ENCODE data around the gene TEAD1.

The TEAD1 gene

DNA sequence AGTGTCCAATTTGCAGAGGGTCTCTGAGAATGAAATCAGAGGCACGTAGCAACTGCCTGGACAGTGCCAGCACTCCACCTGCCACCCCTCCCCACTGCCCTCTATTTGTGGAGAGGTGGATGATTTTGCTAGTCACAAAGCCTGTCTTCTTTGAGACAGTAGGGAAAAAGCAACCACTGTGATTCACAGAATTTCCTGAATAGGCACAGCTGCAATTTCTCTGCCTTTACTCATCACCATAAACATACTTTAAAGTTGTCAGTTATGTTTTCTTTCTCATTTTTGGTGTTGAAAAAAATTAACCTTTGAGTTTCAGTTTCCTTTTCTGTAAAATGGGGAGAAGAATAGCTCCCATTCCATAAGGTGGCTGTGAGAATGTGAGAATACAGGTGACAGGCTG, 134.3 kb downstream of the TEAD1 start:
- no peak for DNase-seq (ENCODE audit: low read depth in 4 of 4, low spot score in 1 of 4)

DNA sequence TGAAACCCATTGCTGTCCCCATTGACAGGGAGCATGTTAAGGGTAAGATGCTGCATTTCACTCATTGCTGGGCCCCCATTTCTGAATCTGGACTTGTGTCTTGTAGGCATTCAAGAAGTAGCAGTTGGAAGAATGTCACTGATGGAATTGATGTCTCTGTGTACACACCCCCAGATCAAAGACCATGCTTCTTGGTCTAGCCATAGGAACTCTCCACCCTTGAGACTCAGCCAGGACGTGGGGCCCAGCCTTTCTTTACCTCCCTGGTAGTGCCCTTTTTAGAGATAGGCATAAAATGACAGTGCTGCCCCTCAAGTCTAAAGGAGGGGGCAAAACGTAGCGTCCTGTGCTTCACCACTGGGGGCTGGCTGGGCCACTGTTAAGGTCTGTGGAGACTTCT, 135.1 kb downstream of the TEAD1 start:
- DNase-seq (ENCODE audit: low read depth in 4 of 4, low spot score in 1 of 4), result no peak

GRCh38 chr11:12809864-12810567, 135.8 kb downstream of the TEAD1 start:
- DNase-seq (ENCODE audit: low read depth in 4 of 4, low spot score in 1 of 4), result no peak

DNA sequence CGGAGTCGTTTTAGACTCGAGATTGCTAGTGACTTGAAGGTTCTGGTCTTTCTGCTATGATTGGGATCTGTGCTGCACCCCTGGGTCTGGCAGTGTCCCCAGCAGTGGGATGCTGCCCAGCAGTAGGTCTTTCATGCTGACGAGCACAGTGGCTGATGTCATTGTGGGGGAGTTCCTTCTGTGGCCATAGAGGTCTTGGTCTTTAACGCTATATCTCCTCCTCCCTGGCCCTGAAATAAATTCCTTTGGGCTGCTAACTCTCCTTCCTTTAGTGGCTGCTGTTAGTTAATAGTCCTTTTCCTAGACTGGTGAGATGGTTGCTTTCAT, 136.3 kb downstream of the TEAD1 start:
- DNase-seq (ENCODE audit: low read depth in 4 of 4, low spot score in 1 of 4), result no peak

- no peak for DNase-seq (ENCODE audit: low read depth in 4 of 4, low spot score in 1 of 4)
Measured at GRCh38 chr11:12811861-12812260, 137.6 kb downstream of the TEAD1 start.

GRCh38 chr11:12812849-12813248, 138.6 kb downstream of the TEAD1 start:
- no peak for DNase-seq (ENCODE audit: low read depth in 4 of 4, low spot score in 1 of 4)

DNA sequence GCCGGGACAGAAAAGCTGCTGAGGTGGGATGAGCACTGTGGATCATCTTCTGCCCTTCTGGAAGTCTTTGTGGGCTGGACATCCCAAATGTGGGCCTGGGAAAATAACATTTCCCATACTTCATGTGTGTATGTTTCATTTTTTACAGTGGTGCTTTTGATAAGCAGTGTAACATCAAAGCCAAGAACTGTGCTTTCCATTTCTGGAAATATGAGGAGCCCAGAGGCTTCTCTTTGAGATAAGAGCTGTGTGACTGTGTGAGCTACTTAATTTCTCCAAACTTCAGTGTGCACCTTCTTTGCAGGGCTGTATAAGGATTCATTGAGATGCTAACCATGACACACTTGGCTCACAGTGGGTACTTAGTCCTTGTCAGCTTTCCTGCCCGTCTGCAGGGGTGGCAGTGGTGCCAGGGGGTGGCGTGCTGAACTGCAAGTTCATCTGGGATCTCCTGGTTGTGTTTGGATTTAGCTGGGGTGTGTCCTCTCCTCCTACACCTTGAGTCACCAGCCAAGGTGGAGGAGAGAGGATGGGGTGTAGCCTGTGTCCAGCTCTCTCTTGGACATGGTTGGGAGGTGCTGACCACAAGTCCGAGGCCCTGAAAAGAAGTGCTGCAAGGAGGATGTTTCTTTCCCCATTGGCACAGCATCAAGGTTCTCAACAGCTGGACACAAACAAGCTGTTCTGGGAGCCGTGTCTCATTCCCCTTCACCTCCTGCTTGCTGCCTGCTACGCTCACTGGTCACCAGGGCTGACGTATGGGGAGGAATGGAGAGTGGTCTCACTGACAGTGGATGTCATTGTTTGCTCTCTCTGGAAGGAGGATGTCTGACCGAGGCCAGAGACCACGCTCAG, 139.4 kb downstream of the TEAD1 start:
- no peak for DNase-seq (ENCODE audit: low read depth in 4 of 4, low spot score in 1 of 4)

- DNase-seq (ENCODE audit: low read depth in 4 of 4, low spot score in 1 of 4), result no peak
Measured at GRCh38 chr11:12815129-12815480, 140.9 kb downstream of the TEAD1 start.

DNA sequence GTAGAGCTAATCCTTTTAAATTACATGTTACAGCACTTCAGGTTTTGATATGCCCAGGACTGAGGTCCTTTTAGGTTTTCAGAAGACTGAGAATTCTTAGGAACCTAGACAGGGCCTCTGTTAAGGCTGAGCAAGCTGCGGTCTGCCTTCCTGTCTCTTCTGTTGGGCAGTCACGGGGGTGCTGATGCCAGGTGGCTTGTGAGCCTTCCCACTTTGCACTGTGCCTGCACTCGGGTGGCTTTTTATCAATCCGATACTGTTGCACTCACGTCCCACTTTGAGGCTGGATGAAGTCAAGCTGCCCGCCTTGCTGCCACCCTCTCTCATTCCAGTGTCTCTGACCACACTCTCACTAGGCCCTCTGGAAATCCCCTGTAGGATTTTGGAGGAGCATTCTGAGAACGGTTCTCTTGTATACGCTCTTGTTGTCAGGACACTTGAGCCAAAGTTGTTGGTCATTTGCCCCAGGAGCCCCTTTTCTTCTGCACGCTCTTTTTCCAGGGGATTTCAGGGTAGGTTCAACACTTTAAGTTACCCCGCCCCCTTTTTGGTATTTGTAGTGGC, 141.8 kb downstream of the TEAD1 start:
- no peak for DNase-seq (ENCODE audit: low read depth in 4 of 4, low spot score in 1 of 4)

GRCh38 chr11:12817681-12818332, 143.6 kb downstream of the TEAD1 start:
- DNase-seq (ENCODE audit: low read depth in 4 of 4, low spot score in 1 of 4), result no peak

DNA sequence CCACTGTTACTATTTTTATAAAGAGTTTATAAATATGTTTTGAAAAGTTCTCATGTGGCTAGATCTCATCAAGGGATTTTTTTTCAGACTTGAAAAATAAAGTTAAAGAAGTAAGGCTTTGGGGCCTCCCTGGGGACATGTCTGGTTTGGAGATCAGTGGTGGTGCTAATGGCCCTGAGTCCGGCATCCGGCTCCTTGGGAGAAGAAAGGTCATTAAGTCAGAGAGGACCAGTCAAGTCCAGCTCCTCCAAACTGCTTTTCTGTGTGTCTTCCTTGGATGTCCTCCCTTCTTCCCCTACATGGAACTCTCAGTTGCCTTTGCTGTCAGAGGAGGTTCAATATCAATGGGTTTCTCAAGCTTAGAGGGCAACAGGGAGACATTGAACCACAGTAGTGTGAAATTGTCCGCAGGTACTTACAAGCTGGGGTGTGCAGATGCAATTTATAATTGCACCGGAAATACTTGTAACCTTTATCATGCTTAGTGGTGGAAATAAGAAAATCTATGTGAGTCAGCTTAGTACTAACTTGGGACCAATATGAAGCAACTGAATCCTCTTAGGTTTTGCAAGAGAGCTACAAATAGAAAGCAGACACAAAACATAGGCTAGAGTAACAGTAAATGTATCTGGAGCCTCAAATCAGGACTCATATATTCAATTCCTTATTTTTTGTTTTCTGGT, 144.3 kb downstream of the TEAD1 start:
- no peak for DNase-seq (ENCODE audit: low read depth in 4 of 4, low spot score in 1 of 4)

DNA sequence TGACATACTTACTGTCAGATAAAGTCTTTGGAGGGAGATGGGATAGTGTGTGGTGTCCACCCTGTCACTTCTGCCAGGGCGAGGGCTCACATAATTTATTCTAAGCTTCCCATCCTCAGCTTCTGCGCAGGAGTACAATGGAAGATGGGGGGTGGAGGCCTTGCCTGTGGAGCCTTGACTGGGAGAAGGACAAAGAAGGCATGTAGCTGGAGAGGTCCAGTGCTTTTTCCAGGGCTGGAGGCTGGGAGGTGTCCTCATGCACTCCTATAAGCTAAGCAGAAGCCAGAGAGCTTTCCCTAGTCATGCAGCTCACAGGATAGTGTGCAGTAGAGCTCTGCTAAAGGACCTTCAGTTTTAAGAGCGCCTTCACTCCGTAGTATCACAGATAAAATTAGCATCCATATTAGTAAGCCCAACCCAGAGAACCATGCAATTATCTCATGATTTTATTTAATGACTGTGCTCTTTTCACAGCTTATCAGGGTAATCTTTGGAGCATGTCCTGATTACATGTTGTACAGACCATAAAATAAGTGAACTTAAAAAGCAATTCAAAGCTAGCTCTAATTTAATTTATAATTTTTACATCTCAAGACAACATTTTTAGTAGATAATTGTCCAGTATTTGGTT, 148.3 kb downstream of the TEAD1 start:
- no peak for DNase-seq (ENCODE audit: low read depth in 4 of 4, low spot score in 1 of 4)

DNA sequence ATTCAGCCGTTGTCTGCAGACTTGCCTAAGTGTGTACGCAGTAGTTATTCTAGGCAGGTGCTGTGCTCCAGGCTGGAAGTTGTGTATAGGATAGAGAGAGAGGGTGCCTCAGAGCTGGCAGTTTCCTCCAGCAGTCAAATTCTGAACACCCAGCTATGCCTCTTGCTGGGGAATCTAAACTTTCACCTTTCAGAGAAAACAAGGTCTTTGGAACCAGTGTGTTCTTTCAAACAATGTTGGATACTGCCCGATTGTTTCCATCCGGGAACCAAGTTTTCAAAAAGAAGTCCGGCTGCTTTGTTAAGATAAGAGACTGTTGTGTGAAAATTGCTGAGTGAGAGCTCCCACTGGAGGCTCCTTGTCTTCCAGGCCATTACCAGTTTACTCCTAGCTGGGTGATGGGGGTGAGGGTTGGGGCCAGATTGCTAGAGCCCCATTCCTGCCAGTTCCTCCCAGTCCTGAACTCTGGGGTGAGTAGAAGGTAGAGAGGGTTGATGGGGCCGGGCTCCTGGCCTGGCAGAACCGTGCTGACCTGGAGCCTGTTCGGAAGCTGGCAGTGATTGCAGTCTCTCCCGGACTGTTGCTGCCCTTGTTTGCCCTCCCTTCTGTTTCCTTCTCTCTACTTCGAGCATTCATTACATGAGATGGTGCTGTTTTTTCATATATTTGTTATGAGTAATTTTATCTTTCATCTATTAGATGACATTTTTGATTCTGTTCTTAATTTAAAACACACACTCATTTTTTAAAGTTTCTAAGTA, 150.2 kb downstream of the TEAD1 start:
- DNase-seq (ENCODE audit: low read depth in 4 of 4, low spot score in 1 of 4), result no peak

DNA sequence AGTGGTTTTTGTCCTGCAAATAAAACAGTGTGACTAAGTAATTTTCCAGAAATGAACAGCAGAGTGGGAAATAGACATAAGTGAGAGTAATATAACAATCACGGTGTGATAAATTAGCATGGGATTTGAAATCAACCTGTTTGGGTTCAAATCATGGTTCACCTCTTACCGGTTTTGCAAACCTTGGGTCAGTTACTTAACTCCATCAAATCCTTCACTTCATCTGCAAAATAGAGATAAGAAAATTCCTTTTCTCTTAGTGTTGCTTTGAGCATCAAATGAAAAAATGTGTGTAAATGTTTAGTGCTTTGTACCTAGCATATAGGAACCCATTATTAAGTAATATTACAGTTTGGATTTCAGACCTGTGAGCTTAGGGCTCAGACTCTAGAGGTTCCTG, 152.2 kb downstream of the TEAD1 start:
- no peak for DNase-seq (ENCODE audit: low read depth in 4 of 4, low spot score in 1 of 4)

DNA sequence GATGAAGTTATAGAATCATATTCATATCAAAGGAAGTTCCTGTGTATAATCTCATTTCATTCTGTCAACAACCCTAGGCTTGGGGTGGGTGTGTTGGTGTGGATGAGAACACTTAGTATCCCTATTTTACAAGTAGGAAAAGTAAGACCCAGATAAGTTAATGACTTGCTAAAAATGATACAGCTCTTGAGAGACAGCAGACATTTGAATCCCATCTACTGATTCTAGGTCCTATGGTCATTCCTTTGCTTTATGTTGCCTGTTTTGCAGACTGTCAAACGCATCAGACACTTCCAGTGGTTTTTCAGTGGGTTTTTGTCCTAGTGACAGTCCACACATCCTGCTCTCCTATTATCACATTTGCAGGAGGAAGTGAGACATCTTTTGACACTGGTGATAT, 153.1 kb downstream of the TEAD1 start:
- DNase-seq (ENCODE audit: low read depth in 4 of 4, low spot score in 1 of 4), result no peak

DNA sequence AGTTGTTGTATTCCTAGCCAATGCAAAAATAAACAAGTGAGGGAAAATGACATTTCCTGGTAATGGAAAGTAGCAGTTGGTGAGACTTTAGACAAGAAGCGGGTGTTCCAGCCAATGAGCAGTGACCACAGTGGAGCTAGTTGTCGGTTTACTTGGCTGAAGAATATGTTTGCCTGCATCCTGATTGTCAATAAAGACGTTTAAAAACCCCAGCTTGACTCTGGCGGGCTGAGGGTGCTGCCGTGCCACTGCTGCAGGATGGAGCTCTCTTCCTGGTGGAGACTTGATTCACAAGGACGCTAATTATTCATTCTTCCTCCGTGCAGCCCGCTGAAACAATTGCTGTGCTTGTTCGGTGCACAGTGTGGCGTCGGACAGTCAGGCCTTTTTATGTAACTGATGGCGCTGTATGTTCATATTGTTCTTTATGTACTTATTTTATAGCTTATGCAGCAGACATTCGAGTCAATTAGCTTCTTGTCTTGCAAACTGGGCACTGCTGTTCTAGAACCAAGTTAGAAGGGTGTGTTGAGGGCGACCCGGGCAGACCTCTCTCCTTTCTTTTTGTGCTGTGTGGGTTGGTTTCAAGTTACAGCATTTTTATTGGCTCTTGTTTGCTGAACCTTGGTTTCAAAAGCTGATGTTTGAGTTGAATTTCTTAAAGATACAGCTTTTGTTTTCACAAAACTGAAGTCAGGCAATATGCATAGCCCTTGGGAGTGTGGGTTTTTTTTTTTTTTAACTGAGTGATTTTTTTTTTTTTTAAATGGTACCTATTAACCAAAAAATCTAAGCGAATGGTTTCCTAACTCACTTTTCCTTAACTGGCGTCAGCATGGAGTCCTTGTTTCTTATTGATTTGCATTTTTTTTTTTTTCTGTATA, 153.9 kb downstream of the TEAD1 start:
- DNase-seq (ENCODE audit: low read depth in 4 of 4, low spot score in 1 of 4), result no peak

DNA sequence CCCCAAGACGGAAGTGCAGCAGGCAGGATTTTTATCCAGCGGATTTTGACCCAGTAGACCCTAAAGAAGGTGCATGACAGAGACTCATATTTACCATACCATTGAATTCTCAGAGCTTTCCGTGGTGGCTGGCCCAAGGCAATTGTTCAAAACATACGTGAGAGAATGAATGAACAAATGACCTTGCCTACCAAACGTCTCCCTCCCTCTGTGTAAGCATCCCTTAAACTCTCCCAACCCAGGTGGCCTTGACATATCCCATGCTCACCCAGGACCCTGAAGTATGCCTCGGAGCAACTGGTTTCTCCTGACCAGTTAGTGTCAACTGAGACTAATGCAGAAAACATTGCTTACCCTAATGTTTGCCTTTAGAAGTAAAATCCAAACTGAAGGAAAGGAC, 154.9 kb downstream of the TEAD1 start:
- no peak for DNase-seq (ENCODE audit: low read depth in 4 of 4, low spot score in 1 of 4)

DNA sequence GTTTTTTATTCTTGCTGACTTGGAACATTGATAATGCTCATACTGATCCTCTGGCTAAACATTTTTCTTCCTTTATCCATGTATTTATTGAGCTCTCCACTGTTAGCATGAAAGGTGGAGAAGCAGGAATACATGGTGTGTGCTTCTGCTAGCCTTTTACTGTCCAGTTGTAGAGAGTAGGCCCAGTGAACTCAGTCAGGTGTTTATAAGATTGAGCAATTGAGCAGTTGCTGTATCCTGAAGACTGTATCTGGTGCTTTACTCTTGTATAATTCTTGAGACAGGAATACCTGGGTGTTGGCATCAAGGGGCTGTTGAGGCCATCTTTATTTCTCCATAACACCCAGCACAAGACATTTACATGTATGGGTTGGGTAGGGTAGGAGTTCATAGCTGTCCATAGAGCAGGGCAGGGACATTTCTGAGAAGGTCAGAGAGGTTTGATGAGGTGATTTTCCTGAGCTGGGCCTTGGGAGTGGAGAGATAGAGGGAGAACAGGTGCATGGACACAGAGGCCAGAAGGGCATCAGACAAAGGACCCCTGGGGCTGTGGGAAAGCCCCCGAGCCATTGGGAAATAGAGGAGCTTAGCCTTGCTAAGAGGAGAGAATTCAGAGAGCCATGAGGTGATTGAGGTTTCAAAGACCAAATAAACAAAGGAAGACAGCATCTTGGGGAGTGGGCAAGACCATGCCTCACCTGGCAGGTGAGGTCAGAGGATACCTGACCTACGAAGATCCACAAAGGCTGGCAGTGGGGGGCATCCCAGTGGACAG, 155.5 kb downstream of the TEAD1 start:
- no peak for DNase-seq (ENCODE audit: low read depth in 4 of 4, low spot score in 1 of 4)

All from stimulated activated CD4-positive, alpha-beta T cell treated with anti-CD3 and anti-CD28 coated beads, Interleukin-1b, Interleukin-23, amount 100 ng/mL, for 24 hours (primary cell).